Endothelial cell of umbilical vein (primary cell): ENCODE measurements around the gene PRICKLE4. TPM values are rescaled to one million over a fixed set of nuclear protein-coding genes. Genes with fewer than 3 reads are reported as not detected.

Experiments used
- BruUV-seq: library from RNA; stranded (reverse); fragments of 400-500 nt; replicated peaks from 2 replicates; lab custom pipeline; 2021; lab: Mats Ljungman, UMichigan
- CTCF ChIA-PET: fragments of 300-600, 350-600 bp; sonication (Branson Sonifier 250); formaldehyde crosslinking; loops from one replicate; lab custom pipeline; 2021; ENCODE audit warnings: antibody characterized with exemption, inconsistent platforms; lab: Charles Lee
- POLR2A ChIA-PET: fragments of 300-600, 350-600 bp; sonication (Branson Sonifier 250); formaldehyde crosslinking; loops from one replicate; lab custom pipeline; 2021; ENCODE audit warnings: antibody characterized with exemption, inconsistent platforms; lab: Charles Lee
- DNase-seq: peaks from one replicate; pipeline ENCODE4 v3.0.0-alpha.2; 2011; ENCODE audit warnings: low read depth, low spot score
- FAIRE-seq: peaks from 2 replicates; lab custom pipeline; 2011; peaks lifted over from hg19 to GRCh38; lab: Jason Lieb, UNC
- H2AFZ ChIP-seq: 2 replicates; pipeline ENCODE4 v1.6.0; 2012; ENCODE audit warnings: low read depth, low read length, control low read depth, inconsistent platforms
- H3K27ac ChIP-seq: 2 replicates; pipeline ENCODE4 v1.5.1; 2011; ENCODE audit warnings: low read depth, mild to moderate bottlenecking, control low read depth, low read length, moderate library complexity; ENCODE audit not compliant: insufficient read depth
- H3K27me3 ChIP-seq, 2 experiments: 2 replicates each; pipeline versions ENCODE4 v1.6.0 to v1.6.1; 2011; ENCODE audit warnings: low read length in 2 of 2, mixed read lengths in 1 of 2; ENCODE audit not compliant: control insufficient read depth in 2 of 2, insufficient read depth in 2 of 2
- H3K36me3 ChIP-seq, 2 experiments: 2 replicates in 1 of 2; 3 replicates in 1 of 2; pipeline ENCODE4 v1.5.1; 2011; ENCODE audit warnings: low read length in 2 of 2, mild to moderate bottlenecking in 1 of 2, moderate library complexity in 1 of 2; ENCODE audit not compliant: control insufficient read depth in 2 of 2, insufficient read depth in 2 of 2; ENCODE audit errors: extremely low read depth in 1 of 2
- H3K4me1 ChIP-seq: 3 replicates; pipeline ENCODE4 v1.5.1; 2011; ENCODE audit warnings: mild to moderate bottlenecking, low read length; ENCODE audit not compliant: control insufficient read depth, insufficient read depth; ENCODE audit errors: extremely low read depth
- H3K4me2 ChIP-seq: 2 replicates; pipeline ENCODE4 v1.6.1; 2011; ENCODE audit warnings: low read length, control low read depth, mixed read lengths; ENCODE audit not compliant: insufficient read depth
- H3K4me3 ChIP-seq, 3 experiments: fragments of 200-600 bp in 1 of 3; sonication (generic), shearing (Covaris generic) in 1 of 3; replicated peaks in 1 of 3; 2 replicates each; pipeline ENCODE4 v1.5.1; 2011 to 2016; ENCODE audit warnings: control low read depth in 3 of 3, low read length in 3 of 3, mild to moderate bottlenecking in 2 of 3, inconsistent platforms in 1 of 3, low read depth in 1 of 3, moderate library complexity in 1 of 3; ENCODE audit not compliant: insufficient read depth in 1 of 3
- H3K79me2 ChIP-seq: 2 replicates; pipeline ENCODE4 v1.6.0; 2012; ENCODE audit warnings: low read length, inconsistent platforms; ENCODE audit not compliant: control insufficient read depth, insufficient read depth
- H3K9ac ChIP-seq: replicated peaks from 2 replicates; pipeline ENCODE3; 2011; ENCODE audit warnings: low read length, control low read depth; ENCODE audit not compliant: insufficient read depth; ENCODE audit errors: extremely low read depth
- H3K9me1 ChIP-seq: replicated peaks from 3 replicates; pipeline ENCODE4 v1.6.0; 2011; ENCODE audit warnings: mild to moderate bottlenecking, low read length; ENCODE audit not compliant: control insufficient read depth, insufficient read depth; ENCODE audit errors: extremely low read depth
- H3K9me3 ChIP-seq: replicated peaks from 2 replicates; pipeline ENCODE4 v1.5.1; 2012; ENCODE audit warnings: low read length, inconsistent platforms; ENCODE audit not compliant: control insufficient read depth, insufficient read depth
- H4K20me1 ChIP-seq: replicated peaks from 2 replicates; pipeline ENCODE3; 2011; ENCODE audit warnings: mild to moderate bottlenecking, low read length; ENCODE audit not compliant: control insufficient read depth, insufficient read depth; ENCODE audit errors: extremely low read depth
- EZH2 ChIP-seq: IDR thresholded peaks from 2 replicates; pipeline ENCODE4 v1.6.1; 2012; ENCODE audit warnings: borderline replicate concordance, low read depth, mild to moderate bottlenecking, moderate library complexity, low read length, inconsistent platforms; ENCODE audit not compliant: severe bottlenecking
- FOS ChIP-seq: IDR thresholded peaks from 2 replicates; pipeline ENCODE4 v1.6.1; 2011; ENCODE audit warnings: mild to moderate bottlenecking, low read length, moderate library complexity, borderline replicate concordance; ENCODE audit not compliant: insufficient read depth
- GATA2 ChIP-seq: IDR thresholded peaks from 2 replicates; pipeline ENCODE4 v1.7.0; 2011; ENCODE audit warnings: low read depth, mild to moderate bottlenecking, moderate library complexity, mixed read lengths, low read length; ENCODE audit not compliant: insufficient read length, insufficient read depth
- JUN ChIP-seq: IDR thresholded peaks from 2 replicates; pipeline ENCODE4 v1.6.1; 2011; ENCODE audit warnings: borderline replicate concordance, low read depth; ENCODE audit not compliant: insufficient read length, insufficient read depth
- MAX ChIP-seq: IDR thresholded peaks from 2 replicates; pipeline ENCODE4 v1.6.1; 2011; ENCODE audit not compliant: insufficient read depth, insufficient read length
- MYC ChIP-seq: IDR thresholded peaks from one replicate; pipeline ENCODE4 v1.6.1; 2011; ENCODE audit warnings: mild to moderate bottlenecking, low read depth, low read length
- POLR2A ChIP-seq: IDR thresholded peaks from 2 replicates; pipeline ENCODE4 v1.6.1; 2012; ENCODE audit warnings: low read depth, mild to moderate bottlenecking, control low read depth, low read length
- POLR2AphosphoS5 ChIP-seq: IDR thresholded peaks from 2 replicates; pipeline ENCODE4 v1.6.1; 2012; ENCODE audit warnings: low read depth, mild to moderate bottlenecking, control low read depth, low read length, moderate library complexity; ENCODE audit not compliant: insufficient read depth
- dilution Hi-C: fragments of 300-500 bp; cut with MboI; formaldehyde crosslinking; loops from one replicate; pipeline ENCODE4 v1.15.0; 2019; ENCODE audit warnings: low sequenced_read_pairs; ENCODE audit not compliant: extremely low pct_ligation_motif_present
- intact Hi-C: fragments of 100-400 bp; cut with micrococcal nuclease; formaldehyde crosslinking; loops from one replicate; pipeline ENCODE4 v1.10.0; 2022
- polyA plus RNA-seq, 4 experiments: library from polyadenylated mRNA; depleted of rRNA in 3 of 4; stranded (reverse) in 3 of 4; unstranded in 1 of 4; fragments of >200 nt; gene quantifications; 2 replicates each; pipeline versions ENCODE4 v1.2.1 to v1.2.3, GENCODE V29; 2011 to 2012; ENCODE audit warnings: missing spikeins in 1 of 4
- total RNA-seq: library from RNA; stranded (reverse); gene quantifications from 2 replicates; pipeline ENCODE4 v1.2.3, GENCODE V29; 2021
- TF ChIP-seq, protein P1 (sequence below), 2 donors: IDR thresholded peaks; 1 replicate in 1 of 2; 2 replicates in 1 of 2; pipeline ENCODE4 v1.5.1; 2011; ENCODE audit warnings: low read length in 2 of 2, mild to moderate bottlenecking in 2 of 2, moderate library complexity in 2 of 2, control low read depth in 1 of 2, inconsistent platforms in 1 of 2, low read depth in 1 of 2; ENCODE audit not compliant: insufficient read depth in 1 of 2; ENCODE audit errors: extremely low read depth in 1 of 2

Gene PRICKLE4
- total and polyA plus RNA-seq, 2 donors (not counting 3 experiments of a cell fraction or from before 2014, with no cell fraction given) = 1.0 to 3.3 TPM

DNA sequence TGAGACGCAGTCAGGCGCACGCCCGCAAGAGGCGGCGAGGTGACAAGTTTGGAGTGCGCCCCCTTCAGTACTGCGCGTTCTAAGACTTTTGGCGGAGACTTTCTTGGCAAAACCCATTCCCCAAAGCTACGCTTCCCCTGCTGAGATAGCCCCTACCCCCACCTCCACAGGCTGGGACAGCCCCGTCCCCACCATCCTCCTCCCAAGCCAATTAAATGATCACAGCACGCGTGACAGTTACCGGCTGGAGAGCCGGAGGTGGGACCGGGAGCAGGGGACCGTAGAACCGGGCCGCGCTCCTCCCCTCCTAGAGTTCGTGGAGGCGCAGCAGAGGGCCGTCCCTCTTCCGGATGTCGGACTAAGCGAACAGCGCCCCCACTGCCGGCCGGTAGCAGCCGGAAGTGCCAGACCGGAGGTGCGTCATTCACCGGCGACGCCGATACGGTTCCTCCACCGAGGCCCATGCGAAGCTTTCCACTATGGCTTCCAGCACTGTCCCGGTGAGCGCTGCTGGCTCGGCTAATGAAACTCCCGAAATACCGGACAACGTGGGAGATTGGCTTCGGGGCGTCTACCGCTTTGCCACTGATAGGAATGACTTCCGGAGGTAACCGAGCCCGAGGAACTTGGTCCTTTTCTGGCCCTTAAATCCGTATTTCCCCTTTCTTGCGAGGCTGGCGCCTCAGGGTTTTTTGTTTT, 6.8 kb downstream of the PRICKLE4 start, which contains the start of gene TOMM6:
Gene TOMM6 (plus strand): TSS at position 476 of the 699 bp plus-strand sequence. CDS start 4 bp downstream, at position 480.
- DNase-seq = peak; percentile 97
- Histone ChIP-seq H4K20me1 (no peaks in the 10 kb centered on the region), H3K36me3 (peaks cover 6 to 8% of the 10 kb centered on the region in 2 experiments), H3K4me3 (peak within 1 kb of the TSS; percentile 78 to 97 (median 94)), H2AFZ (peak within 1 kb of the TSS; percentile 71), H3K27me3 (no peaks in the 10 kb centered on the region), H3K4me1 (peaks cover 10% of the 10 kb centered on the region), H3K9me1 (no peaks in the 10 kb centered on the region), H3K4me2 (peak within 1 kb of the TSS; percentile 80), H3K79me2 (peaks cover 17% of the 10 kb centered on the region), H3K27ac (peak within 1 kb of the TSS; percentile 80), H3K9me3 (no peaks in the 10 kb centered on the region), H3K9ac (peak within 1 kb of the TSS; percentile 100)
- TF ChIP-seq GATA2 (no peak), EZH2 (no peak), MYC (peak; percentile 11), MAX (peak; percentile 64), JUN (peak; percentile 20), POLR2AphosphoS5 (peak; percentile 74), FOS (no peak), POLR2A (peak; percentile 95)
- TF ChIP-seq, protein P1, sequence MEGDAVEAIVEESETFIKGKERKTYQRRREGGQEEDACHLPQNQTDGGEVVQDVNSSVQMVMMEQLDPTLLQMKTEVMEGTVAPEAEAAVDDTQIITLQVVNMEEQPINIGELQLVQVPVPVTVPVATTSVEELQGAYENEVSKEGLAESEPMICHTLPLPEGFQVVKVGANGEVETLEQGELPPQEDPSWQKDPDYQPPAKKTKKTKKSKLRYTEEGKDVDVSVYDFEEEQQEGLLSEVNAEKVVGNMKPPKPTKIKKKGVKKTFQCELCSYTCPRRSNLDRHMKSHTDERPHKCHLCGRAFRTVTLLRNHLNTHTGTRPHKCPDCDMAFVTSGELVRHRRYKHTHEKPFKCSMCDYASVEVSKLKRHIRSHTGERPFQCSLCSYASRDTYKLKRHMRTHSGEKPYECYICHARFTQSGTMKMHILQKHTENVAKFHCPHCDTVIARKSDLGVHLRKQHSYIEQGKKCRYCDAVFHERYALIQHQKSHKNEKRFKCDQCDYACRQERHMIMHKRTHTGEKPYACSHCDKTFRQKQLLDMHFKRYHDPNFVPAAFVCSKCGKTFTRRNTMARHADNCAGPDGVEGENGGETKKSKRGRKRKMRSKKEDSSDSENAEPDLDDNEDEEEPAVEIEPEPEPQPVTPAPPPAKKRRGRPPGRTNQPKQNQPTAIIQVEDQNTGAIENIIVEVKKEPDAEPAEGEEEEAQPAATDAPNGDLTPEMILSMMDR (IDR thresholded peaks at IDR 0.05; ENCODE audit: extremely low read depth in 1 of 2, insufficient read depth in 1 of 2, low read depth in 1 of 2, low read length in 2 of 2) = peak; percentile 83 to 84
- BruUV-seq = TSS peak; percentile 54
- FAIRE-seq = peak; percentile 96
- dilution Hi-C loops (no loop called here), intact Hi-C loops (loop anchor here (1.0 to 2.0 kb wide), 9 partner anchors 38 to 775 kb away; partner anchors contain the start of genes BYSL, MED20, TFEB and USP49)
- CTCF ChIA-PET = interaction anchor here (0.6 to 4.5 kb wide), 31 partner anchors 9 to 995 kb away, joined by 3 to 78 read pairs (median 4); partner anchors contain the start of genes BICRAL, BYSL, CCND3 and MED20
- POLR2A ChIA-PET = interaction anchor here (1.5 to 2.4 kb wide), 3 partner anchors 11 to 153 kb away, joined by 3 to 7 read pairs (median 4); partner anchors contain the start of genes BYSL and MED20
